ENCODE data around the gene FGD4.

FGD4 gene

DNA sequence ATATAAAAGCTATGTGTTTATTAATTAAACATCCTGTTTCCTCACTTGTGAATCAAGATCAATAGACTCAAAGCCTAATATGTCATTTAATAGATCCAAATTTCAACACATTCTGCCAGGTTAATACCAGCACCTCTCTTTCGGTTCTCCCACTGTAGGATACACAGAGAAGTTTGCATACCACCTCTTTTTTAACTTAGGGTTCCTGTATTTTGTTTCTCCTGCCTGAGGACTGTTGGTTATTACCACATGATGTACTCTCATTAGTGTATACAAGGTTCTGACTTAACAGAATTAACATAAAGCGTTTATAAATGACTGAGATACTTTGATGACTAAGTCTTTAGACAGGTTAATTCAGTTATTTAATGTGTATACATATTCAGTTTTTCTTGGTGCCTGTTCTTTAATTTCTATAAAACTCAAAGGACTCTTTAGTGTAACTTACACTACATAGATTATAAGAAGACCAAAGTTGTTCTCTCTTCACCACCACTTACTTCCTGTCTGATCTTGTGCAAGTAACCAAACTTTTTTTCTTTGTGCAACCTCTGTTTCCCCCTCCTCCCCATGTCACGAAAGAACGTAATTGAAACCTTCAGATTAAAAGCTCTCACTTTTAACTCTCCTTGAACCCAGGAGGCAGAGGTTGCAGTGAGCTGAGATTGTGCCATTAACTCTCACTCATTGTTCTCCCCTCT, 190.0 kb downstream of the FGD4 start:
- no peak for DNase-seq (ENCODE audit: low read depth, low spot score)
- no peak overlapping the region for H3K27ac ChIP-seq

DNA sequence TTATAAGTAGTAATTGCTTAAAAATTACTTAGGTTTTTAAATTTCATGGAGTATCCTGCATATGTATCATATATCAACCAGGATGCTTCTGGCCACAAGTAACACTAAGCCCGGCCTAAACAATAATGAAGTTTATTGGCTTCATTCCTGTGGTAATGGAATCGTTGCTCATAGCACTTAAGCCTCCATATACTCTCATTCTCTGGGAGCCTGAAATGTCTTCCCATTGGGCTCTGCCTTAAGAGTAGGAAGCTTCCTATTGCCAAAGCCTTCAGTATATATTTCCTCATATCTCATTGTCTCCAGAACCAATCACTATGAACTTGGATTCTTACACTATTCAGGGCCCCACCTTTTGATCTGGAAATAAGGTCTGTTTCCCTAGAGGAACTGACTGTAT, 195.9 kb downstream of the FGD4 start:
- H3K27ac ChIP-seq = no peak overlapping the region
- peak; percentile 65 for DNase-seq (ENCODE audit: low read depth, low spot score)

DNA sequence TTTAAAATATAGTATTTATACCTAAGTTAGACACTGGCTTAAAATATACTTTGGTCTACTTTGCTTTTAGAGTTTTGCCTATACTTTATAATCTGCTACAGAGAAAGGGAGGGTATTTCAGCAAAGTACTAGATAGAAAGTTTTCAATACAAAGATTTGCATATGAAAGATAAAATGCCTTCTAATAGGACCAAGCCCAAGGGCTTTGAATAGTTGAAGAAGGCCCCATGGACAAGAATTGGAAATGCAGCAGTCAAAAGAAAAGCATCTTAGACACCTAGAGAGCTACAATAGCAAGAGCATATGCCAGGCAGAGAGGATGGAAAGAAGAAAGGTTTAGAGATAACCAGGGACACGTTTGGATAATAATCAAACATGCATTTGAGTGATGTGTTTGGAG, 196.7 kb downstream of the FGD4 start:
- no peak for DNase-seq (ENCODE audit: low read depth, low spot score)
- no peak overlapping the region for H3K27ac ChIP-seq

DNA sequence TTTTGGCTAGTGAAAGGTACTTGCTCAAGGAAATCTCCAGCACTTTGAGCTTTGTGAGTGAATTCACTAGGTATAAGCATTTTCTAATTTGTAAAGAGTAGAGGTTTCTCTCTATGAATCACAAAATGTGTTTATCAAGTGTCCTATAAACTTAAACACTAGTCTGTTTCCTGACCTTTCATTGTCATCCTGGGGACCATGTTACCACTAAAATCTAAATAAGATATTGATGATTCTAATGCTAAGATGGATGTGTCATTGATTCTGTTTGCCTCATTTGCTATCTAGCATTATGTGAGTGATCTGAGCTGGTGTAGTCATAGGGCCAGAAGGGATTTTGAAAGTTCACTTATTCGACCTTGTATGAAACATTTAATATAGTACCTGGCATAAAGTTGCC, 199.3 kb downstream of the FGD4 start:
- no peak for DNase-seq (ENCODE audit: low read depth, low spot score)
- no peak overlapping the region for H3K27ac ChIP-seq

DNA sequence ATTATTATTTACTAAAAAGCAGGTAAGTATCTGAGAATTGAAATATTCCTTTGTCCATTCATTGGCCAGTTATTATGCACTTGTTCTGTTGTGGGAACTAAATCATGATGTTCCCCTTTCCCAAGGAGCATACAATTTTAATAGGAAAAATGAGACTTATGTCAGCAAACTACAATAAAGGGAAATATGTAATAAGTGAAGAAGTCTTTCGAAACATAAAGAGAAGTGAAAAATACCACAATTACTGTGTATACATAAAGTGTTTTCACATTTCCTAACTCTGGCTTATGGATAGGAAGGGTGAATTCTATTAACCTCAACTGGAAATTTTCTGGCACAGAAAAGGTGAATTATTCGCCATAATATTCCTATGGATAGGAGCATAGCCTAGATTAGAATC, 201.3 kb downstream of the FGD4 start:
- no peak overlapping the region for H3K27ac ChIP-seq
- no peak for DNase-seq (ENCODE audit: low read depth, low spot score)

DNA sequence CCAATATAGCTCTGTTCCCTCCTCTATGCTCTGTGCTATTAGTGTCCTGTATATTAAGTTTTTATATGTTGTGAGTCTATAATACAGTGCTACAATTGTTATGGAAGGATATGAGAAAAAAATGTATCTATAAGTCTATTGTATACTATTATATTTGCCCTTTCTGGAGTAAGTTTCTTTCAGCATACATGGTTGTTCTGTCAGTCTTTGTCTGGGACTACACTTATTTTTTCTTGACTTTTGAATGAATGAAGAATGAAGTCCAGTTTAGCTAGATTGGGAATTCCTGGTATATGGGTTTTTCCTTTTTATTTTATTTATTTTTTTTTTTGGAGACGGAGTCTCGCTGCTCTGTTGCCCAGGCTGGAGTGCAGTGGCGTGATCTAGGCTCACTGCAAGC, 203.7 kb downstream of the FGD4 start:
- no peak overlapping the region for H3K27ac ChIP-seq
- no peak for DNase-seq (ENCODE audit: low read depth, low spot score)

DNA sequence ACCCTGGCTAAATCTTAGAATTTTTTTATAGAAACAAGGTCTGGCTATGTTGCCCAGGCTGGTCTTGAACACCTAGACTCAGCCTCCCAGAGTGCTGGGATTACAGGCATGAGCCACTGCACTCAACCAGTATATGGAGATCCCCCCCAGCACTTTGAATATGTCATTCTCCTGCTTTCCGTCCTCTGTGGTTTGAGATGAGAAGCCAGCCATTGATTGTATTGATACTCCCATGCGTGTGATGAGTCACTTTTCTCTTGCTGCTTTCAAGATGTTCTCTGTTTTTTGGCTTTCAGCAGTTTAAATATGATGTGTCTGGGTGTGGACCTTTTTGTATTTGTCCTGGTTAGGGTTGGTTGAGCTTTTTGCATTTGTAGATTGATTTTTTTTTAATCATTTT, 204.5 kb downstream of the FGD4 start:
- no peak overlapping the region for H3K27ac ChIP-seq
- peak; percentile 5 for DNase-seq (ENCODE audit: low read depth, low spot score)

DNA sequence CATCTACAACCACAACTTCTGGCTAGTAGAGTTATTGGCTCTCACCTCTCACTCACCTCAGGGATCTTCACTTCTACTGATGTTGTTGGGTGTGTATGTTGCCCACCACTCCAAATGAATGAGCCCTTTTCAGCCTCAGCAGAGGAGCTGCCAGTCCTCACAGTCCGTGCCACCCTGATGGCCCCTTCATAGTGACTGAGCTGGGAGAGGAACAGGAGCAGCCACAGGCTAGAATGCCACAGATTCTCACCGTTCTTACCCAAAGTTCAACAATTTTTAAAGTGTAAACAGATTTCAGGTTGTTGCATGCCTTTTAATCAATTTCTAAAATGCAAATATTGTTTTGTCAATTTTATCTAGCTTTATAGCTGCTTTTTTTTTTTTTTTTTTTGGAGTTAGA, 205.2 kb downstream of the FGD4 start:
- no peak overlapping the region for H3K27ac ChIP-seq
- DNase-seq (ENCODE audit: low read depth, low spot score) = no peak

DNA sequence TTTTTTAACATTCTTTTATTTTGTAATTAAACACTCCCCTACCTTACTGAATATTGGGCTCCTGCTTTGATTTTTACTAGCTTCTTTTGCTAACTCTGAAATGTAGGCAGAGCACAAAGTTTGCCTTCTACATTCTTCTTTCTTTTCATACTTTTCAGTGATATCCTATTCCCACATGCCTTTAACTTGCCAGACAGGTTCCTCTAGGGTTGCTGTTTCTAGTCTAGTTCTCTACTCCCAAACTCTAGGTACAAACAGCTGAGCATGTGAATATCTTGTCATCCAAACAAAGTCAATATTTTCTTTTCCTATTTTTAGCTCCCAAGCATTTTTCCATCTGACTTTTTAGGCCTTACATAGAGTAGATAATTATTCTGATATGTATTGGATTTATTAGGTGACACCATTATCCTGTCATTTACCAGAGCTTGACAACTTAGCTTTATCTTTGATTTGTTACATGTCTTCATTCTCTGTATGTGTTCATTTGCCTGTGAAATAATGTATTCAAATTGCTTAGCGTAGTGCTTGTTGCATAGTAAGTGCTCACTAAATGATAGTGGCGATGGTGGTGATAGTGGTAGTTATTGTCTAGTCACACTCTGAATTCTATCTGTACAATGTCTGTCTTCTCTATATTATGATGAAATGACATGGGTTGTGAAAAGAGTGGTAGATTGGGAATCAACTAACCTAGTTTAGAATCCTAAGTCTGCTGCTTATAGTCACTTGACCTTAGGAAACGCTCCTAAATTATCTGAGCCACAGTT, 206.2 kb downstream of the FGD4 start:
- no peak overlapping the region for H3K27ac ChIP-seq
- DNase-seq (ENCODE audit: low read depth, low spot score) = no peak

DNA sequence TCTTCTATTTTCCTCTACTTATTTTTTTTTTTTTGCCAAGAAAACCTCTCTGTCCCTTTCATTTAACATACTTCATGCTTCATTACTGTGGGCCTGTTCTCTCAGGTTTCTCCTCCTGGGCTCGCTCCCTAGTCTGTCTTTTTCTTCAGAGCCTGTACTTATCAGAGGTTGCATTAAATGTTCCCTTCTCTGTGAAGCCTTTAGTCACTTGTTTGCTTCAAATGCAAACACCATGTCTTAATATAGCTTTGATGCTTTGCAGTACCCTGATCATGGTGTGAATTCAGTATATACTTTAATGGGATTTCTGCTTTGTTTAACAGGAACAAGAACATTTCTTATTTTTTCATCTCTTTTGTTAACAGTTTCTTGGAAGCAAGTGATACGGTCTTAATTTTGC, 207.1 kb downstream of the FGD4 start:
- no peak overlapping the region for H3K27ac ChIP-seq
- no peak for DNase-seq (ENCODE audit: low read depth, low spot score)

DNA sequence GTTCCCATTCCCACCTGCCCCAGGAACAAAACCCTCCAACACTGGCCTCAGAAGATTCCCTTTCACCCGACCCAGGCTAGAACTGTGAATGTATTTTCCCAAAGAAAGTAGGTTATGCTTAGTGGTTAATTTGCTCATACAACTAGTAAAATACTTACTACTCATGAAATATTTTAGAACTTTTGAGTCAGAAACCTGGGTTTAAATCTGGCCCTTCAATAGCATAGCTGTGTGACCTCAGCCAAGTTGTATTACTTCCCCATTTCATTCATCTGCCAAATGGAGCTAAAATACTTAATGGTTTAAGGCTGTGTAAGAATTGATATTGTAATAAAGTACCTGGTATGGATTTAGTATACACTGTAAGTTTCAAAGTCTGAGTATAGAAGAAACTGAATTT, 210.6 kb downstream of the FGD4 start:
- no peak overlapping the region for H3K27ac ChIP-seq
- DNase-seq (ENCODE audit: low read depth, low spot score) = no peak

DNA sequence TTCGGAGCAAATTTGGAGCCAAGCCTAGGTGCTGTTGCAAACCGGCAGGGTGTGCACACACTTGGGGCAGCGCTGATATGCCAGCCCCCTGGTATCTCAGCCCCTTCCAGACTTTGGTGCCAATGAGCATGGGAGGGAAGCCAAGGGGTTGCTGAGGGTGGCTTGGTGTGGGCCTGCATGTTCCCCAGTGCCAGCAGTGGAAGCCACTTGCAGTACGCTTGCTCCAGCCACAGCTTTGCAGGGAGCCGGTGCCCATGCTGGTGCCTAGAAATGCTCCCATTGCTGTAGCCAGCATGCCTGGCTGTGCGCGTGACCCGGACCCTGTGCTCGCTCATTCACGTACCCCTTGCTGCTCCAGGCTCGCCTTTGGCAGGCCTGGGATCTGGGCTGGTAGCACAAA, 212.6 kb downstream of the FGD4 start:
- no peak for DNase-seq (ENCODE audit: low read depth, low spot score)
- H3K27ac ChIP-seq = peak overlapping the region; percentile 48

DNA sequence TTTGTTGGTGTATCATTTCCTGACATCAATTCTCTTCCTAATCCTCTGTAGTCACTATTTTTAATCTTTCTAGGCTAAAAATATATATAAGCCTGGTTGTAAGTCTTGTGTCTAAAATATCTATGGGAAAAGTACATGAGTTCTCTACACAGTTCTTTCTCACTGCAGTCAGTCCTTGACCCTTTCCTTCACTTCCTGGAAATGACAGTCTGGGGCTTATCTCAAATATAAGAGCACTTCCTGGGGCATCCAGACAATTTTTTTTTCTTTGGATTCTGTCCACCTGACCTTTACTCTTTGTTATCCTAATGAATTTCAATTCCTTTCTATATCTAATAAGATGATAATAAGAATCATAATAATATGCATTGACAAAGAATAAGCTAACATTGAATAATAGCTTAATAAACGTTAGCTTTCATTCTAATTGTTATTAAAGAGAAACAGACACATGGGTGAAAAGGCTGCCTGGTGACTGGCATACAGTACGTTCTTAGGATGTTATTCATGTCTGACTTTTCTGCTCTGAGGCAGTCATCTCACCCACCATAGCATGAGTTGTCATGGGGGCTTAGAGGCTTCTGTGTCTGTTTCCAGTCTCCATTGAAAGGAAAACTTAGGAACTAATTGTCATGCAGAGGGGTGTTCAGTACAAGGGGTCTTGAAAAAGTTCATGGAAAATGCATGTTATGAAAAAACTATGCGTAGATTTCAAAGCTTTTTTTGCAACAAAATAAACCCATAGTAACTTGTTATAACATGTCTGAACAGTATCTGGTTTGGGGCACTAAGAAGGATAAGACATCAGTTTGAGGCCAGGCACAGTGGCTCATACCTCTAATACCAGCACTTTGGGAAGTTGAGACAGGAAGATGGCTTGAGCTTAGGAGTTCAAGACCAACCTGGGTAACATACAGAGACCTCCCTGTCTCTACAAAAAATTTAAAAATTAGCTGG, 213.6 kb downstream of the FGD4 start:
- H3K27ac ChIP-seq = peak overlapping the region; percentile 48
- DNase-seq (ENCODE audit: low read depth, low spot score) = no peak

DNA sequence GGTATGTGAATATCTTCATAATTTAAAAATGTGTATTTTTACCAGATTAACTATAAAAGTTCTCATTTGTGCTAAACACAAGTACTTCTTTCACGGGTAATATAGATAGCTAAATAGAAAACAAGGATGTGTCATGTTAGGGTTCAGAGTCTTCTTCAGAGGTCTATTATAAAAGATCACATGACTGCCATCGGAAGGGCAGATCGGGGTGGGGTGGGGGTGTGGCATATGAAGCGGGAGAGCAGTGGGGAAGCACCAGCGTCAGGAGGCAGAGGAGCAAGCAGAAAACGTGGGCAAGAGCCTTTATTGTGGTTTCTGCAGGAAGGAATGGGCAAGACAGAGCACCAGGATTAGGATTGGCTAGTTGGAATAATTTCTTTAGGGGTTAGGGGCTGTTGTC, 216.1 kb downstream of the FGD4 start:
- H3K27ac ChIP-seq = no peak overlapping the region
- no peak for DNase-seq (ENCODE audit: low read depth, low spot score)

DNA sequence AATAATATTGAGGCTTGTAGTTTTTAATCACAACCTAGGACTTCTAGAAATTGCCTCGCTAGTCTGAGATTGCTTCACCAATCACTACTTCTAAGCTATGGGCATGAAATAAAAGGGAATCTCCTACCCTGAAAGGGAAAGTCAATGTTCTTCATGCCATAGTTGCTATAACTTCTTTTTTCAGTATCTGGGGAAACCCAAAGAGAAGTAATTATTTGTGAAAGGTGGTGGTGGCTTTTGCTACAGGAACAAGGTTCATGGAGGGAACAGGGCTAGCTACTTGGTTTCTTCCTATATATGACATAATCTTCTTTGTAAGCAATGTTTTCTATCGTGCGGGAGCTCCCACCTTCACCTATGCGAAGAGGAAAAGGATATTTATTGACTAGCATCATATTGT, 218.2 kb downstream of the FGD4 start:
- H3K27ac ChIP-seq = no peak overlapping the region
- no peak for DNase-seq (ENCODE audit: low read depth, low spot score)

DNA sequence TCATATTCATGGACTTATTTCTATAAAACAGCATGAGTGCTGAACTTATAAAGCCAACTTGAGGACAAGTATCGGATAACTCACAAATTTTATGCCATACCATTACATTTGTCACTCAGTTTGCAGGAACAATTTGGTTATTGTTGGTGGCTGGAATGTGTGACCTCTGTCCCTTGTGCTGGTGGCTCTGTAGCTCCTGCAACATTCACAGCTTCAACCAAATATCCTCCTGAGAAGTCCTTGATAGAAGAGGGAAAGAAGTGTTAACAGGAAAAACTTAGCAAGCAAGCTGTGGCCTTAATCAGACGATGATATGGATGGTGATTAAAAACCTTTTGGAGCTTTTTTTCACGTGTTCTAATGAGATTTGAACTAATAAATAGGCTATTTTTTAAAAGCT, 218.8 kb downstream of the FGD4 start:
- no peak overlapping the region for H3K27ac ChIP-seq
- no peak for DNase-seq (ENCODE audit: low read depth, low spot score)

DNA sequence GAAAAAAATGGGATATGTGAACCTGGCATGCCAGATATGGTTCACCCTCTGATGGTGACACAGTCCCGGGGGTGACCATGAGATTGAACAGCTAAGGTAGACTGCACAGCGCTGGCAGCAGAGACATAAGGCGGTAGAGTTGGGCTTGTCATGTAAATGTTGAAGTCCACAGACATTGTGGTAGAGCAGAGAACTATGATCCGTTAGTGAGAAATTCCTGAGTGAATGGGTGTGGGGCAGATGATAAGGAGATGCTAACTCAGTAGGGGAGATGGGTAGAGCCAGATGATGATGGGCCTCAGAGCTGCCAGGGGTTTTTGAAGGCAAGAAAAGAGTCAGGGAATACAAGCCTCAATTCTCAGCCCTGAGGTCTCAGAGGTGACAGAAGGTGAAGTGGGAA, 228.6 kb downstream of the FGD4 start:
- DNase-seq (ENCODE audit: low read depth, low spot score) = no peak
- H3K27ac ChIP-seq = no peak overlapping the region

DNA sequence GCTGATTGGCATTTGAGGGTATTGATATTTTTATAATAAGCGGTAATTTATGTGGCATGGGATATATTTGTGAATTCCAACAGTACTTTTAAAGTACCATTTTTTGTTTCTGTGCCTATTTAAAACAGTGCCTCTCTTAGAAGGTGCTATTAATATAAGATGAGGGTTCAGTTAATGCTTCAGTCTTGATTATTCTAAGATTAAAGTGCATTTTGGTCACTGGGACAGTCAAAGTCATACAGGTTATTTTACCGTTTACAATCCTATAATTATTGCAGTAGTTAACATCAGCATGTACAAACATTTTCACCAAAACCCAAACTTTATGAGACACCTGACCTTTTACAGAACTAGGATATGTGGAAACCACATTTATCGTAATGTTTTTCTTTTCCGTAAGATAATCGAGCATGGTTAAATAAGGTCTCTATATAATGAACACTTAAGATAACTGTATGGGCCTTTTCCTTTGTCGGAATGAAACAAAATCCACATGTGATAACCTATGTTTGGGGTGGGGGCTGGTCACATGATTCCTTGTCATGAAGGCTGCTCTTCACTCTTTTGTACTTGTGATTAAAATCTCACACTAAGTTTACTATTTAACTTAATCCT, 242.0 kb downstream of the FGD4 start:
- DNase-seq (ENCODE audit: low read depth, low spot score) = no peak
- H3K27ac ChIP-seq = no peak overlapping the region

DNA sequence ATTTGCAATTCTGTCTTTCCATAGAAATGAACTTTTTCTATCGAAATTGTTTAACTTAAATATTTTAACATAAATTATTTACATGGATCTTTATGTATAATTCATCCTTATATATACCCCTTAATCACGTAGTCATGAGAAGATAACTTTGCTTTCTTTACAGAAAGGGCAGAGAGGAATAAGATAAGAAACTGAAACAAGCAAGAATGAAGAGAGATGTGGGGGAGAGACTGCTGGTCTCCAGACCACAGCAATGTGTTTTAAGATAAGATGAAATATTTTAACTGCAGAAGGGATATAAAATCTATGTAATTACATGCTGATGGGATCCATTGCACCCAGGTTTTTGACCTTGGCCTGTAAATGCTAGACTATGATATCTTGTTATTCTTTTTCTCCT, 245.1 kb downstream of the FGD4 start:
- no peak overlapping the region for H3K27ac ChIP-seq
- DNase-seq (ENCODE audit: low read depth, low spot score) = no peak

DNA sequence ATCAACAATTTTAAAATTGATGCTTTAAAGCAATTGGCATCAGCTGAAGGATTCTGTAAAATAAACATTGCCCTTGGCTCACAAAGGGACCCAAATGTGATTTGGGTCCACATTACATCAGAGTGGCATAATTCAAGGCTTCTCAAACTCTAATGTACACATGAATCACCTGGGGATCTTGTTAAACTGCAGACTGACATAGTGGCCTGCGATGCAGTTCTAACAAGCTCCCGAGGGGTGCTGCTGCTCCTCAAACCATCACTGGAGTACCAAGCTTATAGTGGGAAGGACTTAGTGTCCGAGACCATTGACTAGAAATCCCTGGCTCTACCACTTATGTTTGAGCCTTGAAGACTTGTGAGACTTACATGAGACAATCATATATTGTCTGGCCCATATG, 247.9 kb downstream of the FGD4 start:
- DNase-seq (ENCODE audit: low read depth, low spot score) = no peak

DNA sequence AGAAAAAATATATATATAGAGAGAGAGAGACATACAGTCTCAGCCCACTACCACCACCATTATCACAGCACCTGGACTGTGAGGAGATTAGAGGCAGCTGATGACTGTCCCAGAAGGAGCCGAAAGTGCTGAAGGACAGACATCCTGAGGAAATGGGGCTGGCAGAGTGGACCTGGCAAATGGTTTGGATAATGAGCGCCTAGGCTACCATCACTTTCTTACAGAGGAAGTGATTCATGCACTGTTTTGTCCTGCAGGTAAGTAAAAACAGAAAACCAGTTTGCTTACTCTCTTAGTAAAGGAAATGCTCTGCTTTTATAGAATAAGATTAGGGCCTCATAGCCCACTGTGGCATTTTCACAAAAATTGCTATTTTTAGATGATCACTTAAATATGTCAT, 251.2 kb downstream of the FGD4 start:
- DNase-seq (ENCODE audit: low read depth, low spot score) = peak; percentile 26
- peak overlapping the region; percentile 46 for H3K27ac ChIP-seq

More for the DNA sequence above, 247.9 kb downstream of the FGD4 start:
- no peak overlapping the region for H3K27ac ChIP-seq
